ENCODE results near the gene PPARD.

Gene PPARD

GRCh38 chr6:35342258-35343091 lies at the start of gene PPARD:
PPARD (plus strand) TSS chr6:35342558; CDS start chr6:35411088, 68,530 bp downstream.
- Mint-ChIP-seq H3K27me3 (no peaks in the 10 kb centered on the region), H3K4me3 (peak within 1 kb of the TSS; percentile 95), H3K27ac (peak within 1 kb of the TSS; percentile 81), H3K4me1 (ENCODE audit: low read depth) (peaks cover 48% of the 10 kb centered on the region), H3K9me3 (ENCODE audit: low read depth) (no peaks in the 10 kb centered on the region), H3K36me3 (no peaks in the 10 kb centered on the region)

DNA sequence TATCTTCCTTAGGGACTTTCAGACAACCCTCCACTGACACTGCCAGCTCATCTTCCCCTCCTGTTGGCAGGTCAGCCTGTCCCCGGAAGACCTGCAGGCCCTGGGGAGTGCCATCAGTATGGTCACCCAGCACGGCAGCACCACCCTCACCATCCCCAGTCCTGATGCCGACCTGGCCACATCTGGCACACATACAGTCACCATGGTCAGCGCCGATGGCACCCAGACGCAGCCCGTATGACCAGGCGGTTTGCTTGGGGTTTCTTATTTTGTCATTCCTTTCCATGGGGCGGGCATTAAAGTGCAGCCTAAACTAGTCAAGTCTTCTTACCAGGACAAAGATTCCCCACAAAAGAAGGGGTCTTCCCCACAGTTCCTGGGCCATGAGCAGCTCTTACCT lies 48.7 kb upstream of the PPARD start:
- no peak overlapping the region for H3K4me3 Mint-ChIP-seq
- H3K9me3 Mint-ChIP-seq (ENCODE audit: low read depth) = no peaks in the 10 kb centered on the region
- peaks cover 8% of the 10 kb centered on the region for H3K4me1 Mint-ChIP-seq (ENCODE audit: low read depth)
- no peak overlapping the region for H3K27ac Mint-ChIP-seq
- H3K27me3 Mint-ChIP-seq = no peaks in the 10 kb centered on the region
- peaks cover 4% of the 10 kb centered on the region for H3K36me3 Mint-ChIP-seq

DNA sequence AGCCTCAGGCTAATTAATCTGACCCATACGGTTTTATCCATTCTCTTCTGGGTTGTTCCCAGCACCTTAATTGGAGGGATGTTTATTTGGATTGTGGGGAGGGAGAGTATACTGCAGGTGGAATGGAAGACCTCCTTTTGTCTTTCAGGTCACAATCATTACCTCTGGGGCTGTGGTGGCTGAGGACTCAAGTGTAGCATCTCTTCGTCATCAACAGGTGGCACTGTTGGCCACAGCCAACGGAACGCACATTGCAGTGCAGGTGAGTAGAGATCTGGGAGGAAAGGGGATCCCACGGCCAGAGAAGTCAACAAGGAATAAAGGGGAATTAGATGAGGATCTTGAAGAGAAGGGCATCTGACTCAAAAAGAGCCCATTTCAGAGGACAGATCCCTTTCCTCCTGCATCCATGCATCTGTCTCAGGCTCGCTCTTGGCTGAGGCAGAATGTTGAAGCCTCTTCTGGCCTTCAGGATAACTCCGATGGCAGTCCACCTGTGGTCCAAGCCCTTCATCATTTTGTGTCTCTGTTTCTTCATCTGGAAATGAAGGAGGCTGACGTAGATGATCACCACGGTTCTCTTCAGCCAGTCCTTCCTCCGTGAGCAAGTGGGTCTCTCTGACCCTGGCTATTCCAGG lies 47.9 kb upstream of the PPARD start:
- peaks cover 14% of the 10 kb centered on the region for H3K4me1 Mint-ChIP-seq (ENCODE audit: low read depth)
- no peaks in the 10 kb centered on the region for H3K27me3 Mint-ChIP-seq
- H3K9me3 Mint-ChIP-seq (ENCODE audit: low read depth) = no peaks in the 10 kb centered on the region
- H3K27ac Mint-ChIP-seq = no peak overlapping the region
- H3K4me3 Mint-ChIP-seq = no peak overlapping the region
- H3K36me3 Mint-ChIP-seq = peaks cover 4% of the 10 kb centered on the region

DNA sequence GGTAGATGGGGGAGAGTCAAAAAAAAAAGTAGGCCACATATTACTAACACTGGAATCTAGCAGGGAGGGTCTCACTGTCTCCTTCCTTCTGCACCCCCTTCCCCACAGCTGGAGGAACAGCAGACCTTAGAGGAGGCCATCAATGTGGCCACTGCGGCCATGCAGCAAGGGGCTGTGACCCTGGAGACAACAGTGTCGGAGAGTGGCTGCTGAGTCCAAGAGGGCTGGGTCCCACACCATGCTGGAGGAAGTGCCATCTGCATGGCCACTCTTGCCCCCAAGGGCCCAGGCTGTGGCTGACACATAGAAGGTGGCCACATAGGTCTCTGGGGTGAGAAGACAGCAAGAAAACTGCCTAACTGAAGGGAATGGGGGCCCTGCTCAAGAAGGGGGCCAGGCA lies 47.3 kb upstream of the PPARD start:
- H3K4me1 Mint-ChIP-seq (ENCODE audit: low read depth) = peaks cover 21% of the 10 kb centered on the region
- H3K9me3 Mint-ChIP-seq (ENCODE audit: low read depth) = no peaks in the 10 kb centered on the region
- H3K27ac Mint-ChIP-seq = no peak overlapping the region
- no peaks in the 10 kb centered on the region for H3K27me3 Mint-ChIP-seq
- H3K36me3 Mint-ChIP-seq = peaks cover 4% of the 10 kb centered on the region
- no peak overlapping the region for H3K4me3 Mint-ChIP-seq

DNA sequence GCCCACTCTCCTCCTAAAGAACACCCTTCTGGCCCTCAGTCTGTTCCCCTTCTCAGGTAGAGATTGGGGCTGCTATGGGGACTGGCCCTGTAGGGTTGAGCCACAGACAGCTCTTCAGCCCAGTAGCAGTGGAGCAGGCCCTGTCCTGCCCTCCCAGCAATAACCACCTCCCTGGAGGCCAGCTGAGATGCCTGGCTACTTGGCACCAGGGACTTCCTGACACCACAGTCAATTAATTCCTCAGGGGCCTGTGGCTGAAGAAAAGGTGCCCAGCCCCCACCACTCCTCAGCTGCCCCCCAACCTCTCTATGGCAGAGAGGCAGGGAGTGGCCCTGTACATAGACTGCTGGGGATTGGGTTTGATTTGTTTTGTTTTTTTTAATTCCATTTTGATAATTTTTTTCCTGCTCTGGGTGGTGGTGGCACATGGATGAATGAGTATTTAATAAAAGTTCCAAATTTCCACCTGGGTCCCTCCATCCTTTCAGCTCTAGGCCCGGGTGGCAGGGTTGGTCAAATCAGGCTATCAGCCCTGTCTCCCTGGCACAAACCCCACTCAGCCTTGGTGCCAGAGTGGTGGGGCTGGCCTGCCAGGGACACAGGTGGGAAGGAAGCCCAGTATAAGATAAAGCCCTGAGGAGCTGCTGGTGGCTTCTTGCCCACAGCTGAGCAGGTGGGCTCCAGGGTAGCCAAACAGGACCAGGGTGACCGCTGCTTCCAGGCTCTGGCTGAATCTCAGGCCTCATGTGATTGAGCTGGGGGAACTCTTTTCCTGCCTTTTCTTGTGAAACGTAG lies 46.6 kb upstream of the PPARD start:
- H3K9me3 Mint-ChIP-seq (ENCODE audit: low read depth) = no peaks in the 10 kb centered on the region
- no peaks in the 10 kb centered on the region for H3K27me3 Mint-ChIP-seq
- H3K27ac Mint-ChIP-seq = no peak overlapping the region
- H3K36me3 Mint-ChIP-seq = peaks cover 4% of the 10 kb centered on the region
- no peak overlapping the region for H3K4me3 Mint-ChIP-seq
- H3K4me1 Mint-ChIP-seq (ENCODE audit: low read depth) = peaks cover 27% of the 10 kb centered on the region

- Mint-ChIP-seq H3K9me3 (ENCODE audit: low read depth) (no peaks in the 10 kb centered on the region), H3K27me3 (no peaks in the 10 kb centered on the region), H3K4me3 (peak overlapping the region; percentile 88), H3K27ac (peak overlapping the region; percentile 73), H3K4me1 (ENCODE audit: low read depth) (peaks cover 38% of the 10 kb centered on the region), H3K36me3 (peaks cover 4% of the 10 kb centered on the region)
These were observed 45.3 kb upstream of the PPARD start for GRCh38 chr6:35296931-35297600.

DNA sequence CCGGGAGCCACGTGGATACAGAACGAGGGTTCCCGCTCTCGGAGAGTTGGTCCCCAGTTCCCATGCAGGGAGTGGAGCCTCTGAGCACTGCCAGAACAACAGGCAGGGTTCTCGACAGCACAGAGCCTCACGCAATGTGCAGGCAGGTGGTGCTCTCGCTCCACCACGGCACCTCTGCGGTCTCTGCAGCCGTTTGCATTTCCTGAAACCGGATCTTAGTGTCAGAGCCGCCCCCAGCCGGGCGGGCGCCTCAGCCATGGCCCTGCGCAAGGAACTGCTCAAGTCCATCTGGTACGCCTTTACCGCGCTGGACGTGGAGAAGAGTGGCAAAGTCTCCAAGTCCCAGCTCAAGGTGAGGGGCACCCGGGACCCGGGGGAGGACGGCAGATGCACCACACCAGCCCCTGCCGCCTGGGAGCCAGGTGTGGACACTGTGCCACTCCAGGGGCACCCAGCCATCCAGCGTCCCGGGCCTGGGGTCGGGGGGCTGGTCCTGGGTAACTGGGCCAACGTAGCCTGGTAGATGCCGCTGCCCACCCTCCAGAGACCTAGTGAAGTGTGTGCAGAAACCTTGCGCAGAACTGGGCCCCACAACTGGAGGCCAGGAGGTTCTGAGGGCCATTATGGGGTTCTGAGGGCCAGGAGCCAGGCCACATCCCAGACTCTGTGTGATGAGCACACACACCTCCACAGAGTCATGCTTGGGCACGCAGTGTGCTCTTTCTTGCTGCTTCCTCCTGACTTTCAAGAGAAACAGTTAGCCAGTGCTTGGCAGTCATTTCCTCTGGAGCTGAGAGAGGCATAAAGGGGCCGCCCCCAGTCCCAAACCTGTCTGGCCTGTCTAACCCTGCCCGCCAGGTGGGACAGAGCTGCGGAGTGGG lies 44.5 kb upstream of the PPARD start, which contains the start of gene DEF6:
TSS of gene DEF6 (plus strand) at position 218 of the 881 bp plus-strand sequence. CDS start at position 257, 39 bp downstream.
- H3K4me1 Mint-ChIP-seq (ENCODE audit: low read depth) = peaks cover 46% of the 10 kb centered on the region
- H3K27me3 Mint-ChIP-seq = no peaks in the 10 kb centered on the region
- H3K4me3 Mint-ChIP-seq = peak within 1 kb of the TSS; percentile 88
- H3K36me3 Mint-ChIP-seq = peaks cover 4% of the 10 kb centered on the region
- no peaks in the 10 kb centered on the region for H3K9me3 Mint-ChIP-seq (ENCODE audit: low read depth)
- H3K27ac Mint-ChIP-seq = peak within 1 kb of the TSS; percentile 90

DNA sequence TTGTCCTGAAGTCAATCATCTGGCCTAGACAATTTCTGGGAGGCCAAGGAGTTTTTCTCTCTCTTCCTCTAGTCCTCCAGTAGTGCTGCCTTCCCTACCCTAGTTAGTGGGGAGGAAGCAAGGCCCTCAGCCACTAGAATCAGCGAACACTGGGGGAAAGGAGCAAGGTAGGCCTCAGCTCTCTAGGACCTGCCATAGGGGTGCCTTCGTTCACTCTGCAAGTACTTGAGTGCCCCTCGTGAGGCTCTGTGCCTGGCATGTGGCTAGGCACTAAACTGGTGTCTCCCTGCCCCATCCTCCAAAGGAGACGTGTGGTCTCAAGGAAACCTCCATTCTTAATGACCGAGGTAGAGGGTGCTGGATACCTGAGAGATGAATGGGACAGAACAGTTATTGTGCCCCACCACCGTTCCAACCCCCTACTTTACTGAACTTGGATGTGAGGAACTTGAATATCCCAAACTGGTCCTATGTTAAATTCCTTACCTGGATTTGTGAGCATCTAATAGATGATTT lies 43.7 kb upstream of the PPARD start:
- peak overlapping the region; percentile 90 for H3K27ac Mint-ChIP-seq
- no peaks in the 10 kb centered on the region for H3K9me3 Mint-ChIP-seq (ENCODE audit: low read depth)
- H3K4me1 Mint-ChIP-seq (ENCODE audit: low read depth) = peaks cover 54% of the 10 kb centered on the region
- peak overlapping the region; percentile 88 for H3K4me3 Mint-ChIP-seq
- H3K36me3 Mint-ChIP-seq = peaks cover 7% of the 10 kb centered on the region
- no peaks in the 10 kb centered on the region for H3K27me3 Mint-ChIP-seq

DNA sequence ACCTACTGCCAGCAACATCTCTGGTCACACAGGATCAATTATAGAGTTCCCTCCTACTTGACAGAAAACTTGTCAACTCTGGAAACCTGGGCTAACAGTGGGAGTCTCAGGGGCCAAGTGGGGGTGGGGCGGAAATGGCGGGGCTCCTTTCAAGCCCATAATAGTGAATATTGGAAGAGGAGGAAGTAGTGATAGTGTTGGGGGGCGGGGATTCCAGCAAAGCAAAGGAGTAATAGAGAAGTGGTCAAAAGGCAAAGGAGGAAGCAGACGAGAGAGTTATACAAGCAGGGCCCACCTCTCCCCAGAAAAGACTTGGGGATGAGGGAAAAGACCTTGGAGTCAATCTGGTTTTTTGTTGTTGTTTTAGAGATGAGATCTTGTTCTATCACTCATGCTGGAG lies 42.7 kb upstream of the PPARD start:
- no peaks in the 10 kb centered on the region for H3K9me3 Mint-ChIP-seq (ENCODE audit: low read depth)
- H3K4me3 Mint-ChIP-seq = peak overlapping the region; percentile 88
- no peaks in the 10 kb centered on the region for H3K27me3 Mint-ChIP-seq
- H3K4me1 Mint-ChIP-seq (ENCODE audit: low read depth) = peaks cover 58% of the 10 kb centered on the region
- H3K27ac Mint-ChIP-seq = peak overlapping the region; percentile 90
- peaks cover 2% of the 10 kb centered on the region for H3K36me3 Mint-ChIP-seq

GRCh38 chr6:35300848-35301247 lies 41.5 kb upstream of the PPARD start:
- Mint-ChIP-seq H3K4me3 (peak overlapping the region; percentile 88), H3K27me3 (no peaks in the 10 kb centered on the region), H3K27ac (peak overlapping the region; percentile 90), H3K4me1 (ENCODE audit: low read depth) (peaks cover 61% of the 10 kb centered on the region), H3K9me3 (ENCODE audit: low read depth) (no peaks in the 10 kb centered on the region), H3K36me3 (peaks cover 2% of the 10 kb centered on the region)

GRCh38 chr6:35302604-35303241 lies 39.6 kb upstream of the PPARD start:
- Mint-ChIP-seq H3K27me3 (no peaks in the 10 kb centered on the region), H3K4me1 (ENCODE audit: low read depth) (peaks cover 72% of the 10 kb centered on the region), H3K9me3 (ENCODE audit: low read depth) (no peaks in the 10 kb centered on the region), H3K27ac (peak overlapping the region; percentile 95), H3K4me3 (peak overlapping the region; percentile 89), H3K36me3 (peaks cover 4% of the 10 kb centered on the region)

DNA sequence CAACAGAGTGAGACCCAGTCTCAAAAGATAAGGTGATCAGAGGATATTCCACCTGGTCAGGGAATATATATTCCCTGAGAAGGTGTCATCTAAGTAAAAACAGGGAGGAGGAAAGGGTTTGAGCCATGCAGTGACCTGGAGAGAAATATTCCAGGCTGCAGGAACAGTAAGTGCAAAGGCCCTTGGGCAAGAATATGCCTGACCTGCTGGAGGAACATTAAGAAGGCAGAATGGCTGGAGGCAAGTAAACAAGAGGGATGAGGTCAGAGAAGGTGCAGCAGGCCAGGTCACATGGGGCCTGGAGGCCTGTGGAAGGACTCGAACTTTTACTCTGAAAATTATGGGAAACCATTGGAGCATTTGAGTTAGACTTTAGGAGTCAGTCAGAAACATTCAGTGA lies 38.1 kb upstream of the PPARD start:
- Mint-ChIP-seq H3K9me3 (ENCODE audit: low read depth) (no peaks in the 10 kb centered on the region), H3K4me3 (peak overlapping the region; percentile 89), H3K27me3 (no peaks in the 10 kb centered on the region), H3K27ac (peak overlapping the region; percentile 95), H3K36me3 (peaks cover 7% of the 10 kb centered on the region), H3K4me1 (ENCODE audit: low read depth) (peaks cover 77% of the 10 kb centered on the region)

GRCh38 chr6:35305117-35305516 lies 37.2 kb upstream of the PPARD start:
- Mint-ChIP-seq H3K9me3 (ENCODE audit: low read depth) (no peaks in the 10 kb centered on the region), H3K36me3 (peaks cover 10% of the 10 kb centered on the region)

More at GRCh38 chr6:35305117-35305516, 37.2 kb upstream of the PPARD start:
- Mint-ChIP-seq H3K27ac (peak overlapping the region; percentile 66), H3K4me1 (ENCODE audit: low read depth) (peaks cover 77% of the 10 kb centered on the region), H3K4me3 (no peak overlapping the region), H3K27me3 (no peaks in the 10 kb centered on the region)

Data from activated naive CD8-positive, alpha-beta T cell (primary cell).